Endodermal cell (in vitro differentiated cells): ENCODE data around the gene FRS2. TPM values are rescaled to one million over a fixed set of nuclear protein-coding genes. Genes with fewer than 3 reads are reported as not detected.

Experiments
- DNase-seq: peaks from one replicate; pipeline ENCODE4 v3.0.0-alpha.2; 2017
- H3K27ac ChIP-seq: 2 replicates; pipeline ENCODE4 v1.5.1; 2013; ENCODE audit warnings: mild to moderate bottlenecking, low read depth, low read length, moderate library complexity
- H3K27me3 ChIP-seq: 2 replicates; pipeline ENCODE4 v1.6.1; 2013; ENCODE audit warnings: mild to moderate bottlenecking, low read length, moderate library complexity; ENCODE audit not compliant: insufficient read depth, control insufficient read depth, poor library complexity, severe bottlenecking
- H3K36me3 ChIP-seq: 2 replicates; pipeline ENCODE4 v1.7.0; 2013; ENCODE audit warnings: mild to moderate bottlenecking, low read length, moderate library complexity; ENCODE audit not compliant: control insufficient read depth, insufficient read depth
- H3K4me1 ChIP-seq: one replicate; pipeline ENCODE4 v1.7.0; 2013; ENCODE audit warnings: low read length; ENCODE audit not compliant: control insufficient read depth, insufficient read depth
- H3K4me3 ChIP-seq: 2 replicates; pipeline ENCODE4 v1.5.1; 2013; ENCODE audit warnings: mild to moderate bottlenecking, low read length, moderate library complexity
- H3K9ac ChIP-seq: 2 replicates; pipeline ENCODE4 v1.6.1; 2013; ENCODE audit warnings: mild to moderate bottlenecking, low read length, moderate library complexity; ENCODE audit not compliant: poor library complexity, severe bottlenecking; ENCODE audit errors: extremely low read depth
- H3K9me3 ChIP-seq: 2 replicates; pipeline ENCODE4 v1.6.1; 2013; ENCODE audit warnings: mild to moderate bottlenecking, low read length, moderate library complexity; ENCODE audit not compliant: control insufficient read depth
- H3K27ac Mint-ChIP-seq: 2 replicates; pipeline ENCODE4 v1.8.0; 2020; ENCODE audit warnings: mixed read lengths
- H3K27me3 Mint-ChIP-seq: 2 replicates; pipeline ENCODE4 v1.8.0; 2021; ENCODE audit warnings: mild to moderate bottlenecking, mixed read lengths; ENCODE audit not compliant: insufficient read depth
- H3K36me3 Mint-ChIP-seq: 2 replicates; pipeline ENCODE4 v1.8.0; 2020; ENCODE audit warnings: low read depth, mixed read lengths
- H3K4me1 Mint-ChIP-seq: 2 replicates; pipeline ENCODE4 v1.8.0; 2020; ENCODE audit warnings: mixed read lengths
- H3K4me3 Mint-ChIP-seq: 2 replicates; pipeline ENCODE4 v1.8.0; 2020; ENCODE audit warnings: mild to moderate bottlenecking, moderate library complexity, mixed read lengths
- H3K9me3 Mint-ChIP-seq: 2 replicates; pipeline ENCODE4 v1.8.0; 2020; ENCODE audit warnings: mild to moderate bottlenecking, mixed read lengths
- WGBS, 2 experiments: methylation state at CpG; one replicate each; pipeline versions ENCODE4 v1.1.5 to v1.1.7; 2013; ENCODE audit warnings: missing lambda C conversion rate in 2 of 2, mixed read lengths in 1 of 2; ENCODE audit not compliant: insufficient coverage in 1 of 2, insufficient read length in 1 of 2; 5-methylcytosine and 5-hydroxymethylcytosine counted together
- total RNA-seq, 2 donors: library from RNA; stranded (reverse); fragmentation: NEBNext Ultra II Directional in 1 of 2; extraction: Animal tissue kit (Norgen Biotek cat#: 25700) in 1 of 2; gene quantifications; 2 replicates in 1 of 2; 3 replicates in 1 of 2; pipeline ENCODE4 v1.2.1, GENCODE V29; 2021
- TF ChIP-seq, protein P1 (sequence below): fragments of 200-600 bp; sonication (generic); conservative IDR thresholded peaks from 2 replicates; pipeline ENCODE4 v1.5.0; 2021; ENCODE audit warnings: antibody characterized with exemption, mild to moderate bottlenecking

FRS2 gene
- total RNA-seq, 2 donors from 2014 or later: 63.1 to 65.8 TPM

DNA sequence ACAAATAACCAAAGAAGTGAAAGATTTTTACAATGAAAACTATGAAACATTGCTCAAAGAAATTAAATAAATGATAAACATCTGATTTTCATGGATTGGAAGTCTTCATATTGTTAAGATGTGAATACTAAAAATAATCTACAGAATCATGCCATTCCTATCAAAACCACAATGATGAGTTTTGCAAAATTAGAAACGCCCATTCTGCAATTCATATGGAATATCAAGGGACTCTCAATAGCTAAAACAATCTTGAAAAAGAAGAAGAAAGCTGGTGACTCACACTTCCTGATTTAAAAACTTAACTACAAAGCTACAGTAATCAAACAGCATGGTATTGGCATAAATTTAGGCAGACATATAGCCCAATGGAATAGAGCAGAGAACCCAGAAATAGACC is 74.9 kb downstream of the FRS2 start:
- Mint-ChIP-seq H3K27ac (no peak overlapping the region), H3K9me3 (peaks cover 12% of the 10 kb centered on the region), H3K27me3 (no peaks in the 10 kb centered on the region), H3K4me3 (no peak overlapping the region), H3K4me1 (no peaks in the 10 kb centered on the region), H3K36me3 (peaks cover 29% of the 10 kb centered on the region)
- H3K36me3 ChIP-seq: peaks cover 56% of the 10 kb centered on the region
- 77% methylated on average over 1 of the region's 1 CpG; no CpG with 5 or more reads in 1 of the 2 experiments for WGBS, 2 experiments
- no peak overlapping the region for H3K9ac ChIP-seq
- no peak for DNase-seq
- H3K9me3 ChIP-seq: peaks cover 24% of the 10 kb centered on the region
- no peak overlapping the region for H3K4me3 ChIP-seq
- TF ChIP-seq, protein P1, sequence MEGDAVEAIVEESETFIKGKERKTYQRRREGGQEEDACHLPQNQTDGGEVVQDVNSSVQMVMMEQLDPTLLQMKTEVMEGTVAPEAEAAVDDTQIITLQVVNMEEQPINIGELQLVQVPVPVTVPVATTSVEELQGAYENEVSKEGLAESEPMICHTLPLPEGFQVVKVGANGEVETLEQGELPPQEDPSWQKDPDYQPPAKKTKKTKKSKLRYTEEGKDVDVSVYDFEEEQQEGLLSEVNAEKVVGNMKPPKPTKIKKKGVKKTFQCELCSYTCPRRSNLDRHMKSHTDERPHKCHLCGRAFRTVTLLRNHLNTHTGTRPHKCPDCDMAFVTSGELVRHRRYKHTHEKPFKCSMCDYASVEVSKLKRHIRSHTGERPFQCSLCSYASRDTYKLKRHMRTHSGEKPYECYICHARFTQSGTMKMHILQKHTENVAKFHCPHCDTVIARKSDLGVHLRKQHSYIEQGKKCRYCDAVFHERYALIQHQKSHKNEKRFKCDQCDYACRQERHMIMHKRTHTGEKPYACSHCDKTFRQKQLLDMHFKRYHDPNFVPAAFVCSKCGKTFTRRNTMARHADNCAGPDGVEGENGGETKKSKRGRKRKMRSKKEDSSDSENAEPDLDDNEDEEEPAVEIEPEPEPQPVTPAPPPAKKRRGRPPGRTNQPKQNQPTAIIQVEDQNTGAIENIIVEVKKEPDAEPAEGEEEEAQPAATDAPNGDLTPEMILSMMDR: no peak
- H3K27me3 ChIP-seq: no peaks in the 10 kb centered on the region
- H3K4me1 ChIP-seq: no peaks in the 10 kb centered on the region
- no peak overlapping the region for H3K27ac ChIP-seq

DNA sequence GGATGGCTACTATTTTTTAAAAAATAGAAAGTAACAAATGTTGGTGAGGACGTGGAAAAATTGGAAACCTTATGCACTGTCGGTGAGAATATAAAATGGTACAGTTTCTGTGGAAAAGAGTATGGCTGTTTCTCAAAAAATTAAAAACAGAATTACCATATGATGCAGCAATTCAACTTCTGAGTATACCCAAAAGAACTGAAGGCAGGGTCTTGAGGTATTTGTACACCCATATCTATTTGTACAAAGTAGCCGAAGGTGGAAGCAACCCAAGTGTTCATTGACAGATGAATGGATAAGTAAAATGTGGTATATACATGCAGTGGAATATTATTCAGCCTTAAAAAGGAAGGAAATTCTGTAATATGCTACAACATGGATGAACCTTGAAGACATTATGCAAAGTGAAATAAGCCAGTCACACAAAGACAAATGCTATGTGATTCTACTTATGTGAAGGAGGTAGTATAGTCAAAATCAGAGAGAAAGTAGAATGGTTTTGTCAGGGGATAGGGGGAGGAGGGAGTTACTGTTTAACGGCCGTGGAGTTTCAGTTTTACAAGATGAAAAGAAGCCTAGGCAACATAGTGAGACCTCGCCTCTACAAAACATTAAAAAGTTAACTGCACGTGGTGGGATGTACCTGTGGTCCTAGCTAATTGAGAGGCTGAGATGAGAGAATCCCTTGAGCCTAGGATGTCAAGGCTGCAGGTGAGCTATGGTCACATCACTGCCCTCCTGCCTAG is 76.7 kb downstream of the FRS2 start:
- DNase-seq: no peak
- no peaks in the 10 kb centered on the region for H3K4me1 ChIP-seq
- H3K9ac ChIP-seq: no peak overlapping the region
- H3K36me3 ChIP-seq: peaks cover 54% of the 10 kb centered on the region
- H3K27me3 ChIP-seq: no peaks in the 10 kb centered on the region
- no peaks in the 10 kb centered on the region for H3K27me3 Mint-ChIP-seq
- no peak overlapping the region for H3K27ac ChIP-seq
- no peak overlapping the region for H3K27ac Mint-ChIP-seq
- 86% methylated on average over 5 to 7 of the region's 7 CpGs for whole genome bisulfite sequencing, 2 experiments
- no peak overlapping the region for H3K4me3 Mint-ChIP-seq
- no peaks in the 10 kb centered on the region for H3K4me1 Mint-ChIP-seq
- no peak overlapping the region for H3K4me3 ChIP-seq
- peaks cover 24% of the 10 kb centered on the region for H3K9me3 ChIP-seq
- TF ChIP-seq, protein P1: no peak
- peaks cover 30% of the 10 kb centered on the region for H3K36me3 Mint-ChIP-seq
- peaks cover 12% of the 10 kb centered on the region for H3K9me3 Mint-ChIP-seq

DNA sequence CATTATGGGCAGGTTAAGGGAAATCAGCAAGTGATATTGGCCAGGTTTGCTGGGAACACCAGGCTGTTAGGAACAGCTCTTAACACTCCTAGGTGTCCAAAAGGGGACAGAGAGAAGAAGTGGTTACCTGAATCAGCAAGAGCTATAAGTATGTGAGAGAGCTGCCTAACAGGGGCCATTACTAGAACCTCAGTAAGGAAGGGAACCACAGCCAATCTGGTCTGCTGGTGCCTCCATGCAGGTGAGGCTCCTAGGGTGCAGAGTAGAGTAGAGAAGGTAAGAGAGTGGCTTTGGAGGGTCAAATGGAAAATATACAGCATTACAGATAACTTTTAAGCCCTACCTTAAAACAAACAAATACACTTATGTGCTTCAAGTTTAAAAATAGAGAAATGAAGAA is 78.5 kb downstream of the FRS2 start:
- Histone ChIP-seq H3K27ac (no peak overlapping the region), H3K4me3 (no peak overlapping the region), H3K36me3 (peaks cover 40% of the 10 kb centered on the region), H3K27me3 (no peaks in the 10 kb centered on the region), H3K9me3 (peaks cover 7% of the 10 kb centered on the region), H3K9ac (no peak overlapping the region), H3K4me1 (no peaks in the 10 kb centered on the region)
- TF ChIP-seq, protein P1: no peak
- H3K4me3 Mint-ChIP-seq: no peak overlapping the region
- peaks cover 28% of the 10 kb centered on the region for H3K36me3 Mint-ChIP-seq
- H3K9me3 Mint-ChIP-seq: peaks cover 7% of the 10 kb centered on the region
- DNase-seq: no peak
- H3K27ac Mint-ChIP-seq: no peak overlapping the region
- no peaks in the 10 kb centered on the region for H3K27me3 Mint-ChIP-seq
- H3K4me1 Mint-ChIP-seq: no peaks in the 10 kb centered on the region
